CD14-positive monocyte (primary cell): ENCODE data around the gene ADAM22. TPM values are rescaled to one million over a fixed set of nuclear protein-coding genes. Genes with fewer than 3 reads are reported as not detected.

Source experiments
- DNase-seq, 3 donors: peaks; one replicate each; pipeline ENCODE4 v3.0.0-alpha.2; 2011 to 2022
- H2AFZ ChIP-seq: 2 replicates; pipeline ENCODE4 v1.6.0; 2012; ENCODE audit warnings: mild to moderate bottlenecking, low read depth, low read length, inconsistent platforms; ENCODE audit not compliant: insufficient read depth, poor library complexity, severe bottlenecking
- H3K27ac ChIP-seq, 2 donors: 1 replicate in 1 of 2; 2 replicates in 1 of 2; pipeline ENCODE4 v1.5.1; 2012 to 2013; ENCODE audit warnings: low read length in 2 of 2, control low read depth in 1 of 2, inconsistent platforms in 1 of 2, low read depth in 1 of 2, mild to moderate bottlenecking in 1 of 2
- H3K27me3 ChIP-seq, 2 donors: one replicate each; pipeline versions ENCODE4 v1.6.0 to v1.6.1; 2011 to 2013; ENCODE audit warnings: low read length in 2 of 2; ENCODE audit not compliant: control insufficient read depth in 2 of 2, insufficient read depth in 2 of 2
- H3K36me3 ChIP-seq, 2 donors: replicated peaks in 1 of 2; 1 replicate in 1 of 2; 2 replicates in 1 of 2; pipeline versions ENCODE4 v1.5.1 to v1.6.1; 2012 to 2013; ENCODE audit warnings: low read length in 2 of 2, control low read depth in 1 of 2, inconsistent platforms in 1 of 2, mild to moderate bottlenecking in 1 of 2; ENCODE audit not compliant: insufficient read depth in 2 of 2, control insufficient read depth in 1 of 2
- H3K4me1 ChIP-seq, 2 donors: 1 replicate in 1 of 2; 2 replicates in 1 of 2; pipeline versions ENCODE4 v1.5.1 to v1.6.1; 2012 to 2013; ENCODE audit warnings: low read length in 2 of 2, control low read depth in 1 of 2, inconsistent platforms in 1 of 2, mild to moderate bottlenecking in 1 of 2, moderate library complexity in 1 of 2; ENCODE audit not compliant: insufficient read depth in 2 of 2, control insufficient read depth in 1 of 2
- H3K4me2 ChIP-seq: replicated peaks from 2 replicates; pipeline ENCODE3; 2012; ENCODE audit warnings: low read length, moderate library complexity, mild to moderate bottlenecking; ENCODE audit not compliant: poor library complexity, severe bottlenecking; ENCODE audit errors: extremely low read depth
- H3K4me3 ChIP-seq, 3 experiments: fragments of 200-600 bp in 1 of 3; sonication (generic) in 1 of 3; replicated peaks in 1 of 3; 1 replicate in 2 of 3; 2 replicates in 1 of 3; pipeline ENCODE4 v1.5.1; 2011 to 2013; ENCODE audit warnings: low read length in 3 of 3, mild to moderate bottlenecking in 3 of 3, control low read depth in 2 of 3, low read depth in 2 of 3, inconsistent platforms in 1 of 3, moderate library complexity in 1 of 3
- H3K79me2 ChIP-seq: 2 replicates; pipeline ENCODE4 v1.6.0; 2012; ENCODE audit warnings: mild to moderate bottlenecking, control low read depth, inconsistent platforms, low read length, moderate library complexity; ENCODE audit not compliant: insufficient read depth
- H3K9ac ChIP-seq: 2 replicates; pipeline ENCODE4 v1.6.0; 2017; ENCODE audit warnings: low read length, mild to moderate bottlenecking; ENCODE audit not compliant: insufficient read depth, poor library complexity, severe bottlenecking
- H3K9me3 ChIP-seq, 2 donors: replicated peaks in 1 of 2; 1 replicate in 1 of 2; 2 replicates in 1 of 2; pipeline versions ENCODE4 v1.5.1 to v1.6.1; 2012 to 2013; ENCODE audit warnings: low read length in 2 of 2, control low read depth in 1 of 2; ENCODE audit not compliant: control insufficient read depth in 1 of 2, insufficient read depth in 1 of 2
- H4K20me1 ChIP-seq: 2 replicates; pipeline ENCODE4 v1.6.0; 2012; ENCODE audit warnings: mild to moderate bottlenecking, low read length, control low read depth, moderate library complexity; ENCODE audit not compliant: insufficient read depth
- H3K27ac Mint-ChIP-seq, 7 donors: one replicate each; pipeline ENCODE4 v1.8.0; 2020; ENCODE audit warnings: mild to moderate bottlenecking in 7 of 7, mixed read lengths in 7 of 7, moderate library complexity in 6 of 7, inconsistent platforms in 2 of 7
- H3K27me3 Mint-ChIP-seq, 3 donors: one replicate each; pipeline ENCODE4 v1.8.0; 2021 to 2022; ENCODE audit warnings: low read depth in 3 of 3, mild to moderate bottlenecking in 3 of 3, mixed read lengths in 3 of 3, moderate library complexity in 3 of 3, inconsistent platforms in 1 of 3
- H3K36me3 Mint-ChIP-seq, 2 donors: one replicate each; pipeline ENCODE4 v1.8.0; 2020; ENCODE audit warnings: mixed read lengths in 2 of 2, inconsistent platforms in 1 of 2, mild to moderate bottlenecking in 1 of 2
- H3K4me1 Mint-ChIP-seq: one replicate; pipeline ENCODE4 v1.8.0; 2020; ENCODE audit warnings: mild to moderate bottlenecking, mixed read lengths
- H3K4me3 Mint-ChIP-seq, 2 donors: one replicate each; pipeline ENCODE4 v1.8.0; 2020; ENCODE audit warnings: mild to moderate bottlenecking in 2 of 2, mixed read lengths in 2 of 2, moderate library complexity in 1 of 2
- H3K9me3 Mint-ChIP-seq, 7 donors: one replicate each; pipeline ENCODE4 v1.8.0; 2020 to 2022; ENCODE audit warnings: mixed read lengths in 7 of 7, mild to moderate bottlenecking in 6 of 7, moderate library complexity in 6 of 7, inconsistent platforms in 2 of 7
- CTCF ChIP-seq: fragments of 200-600 bp; IDR thresholded peaks from one replicate; pipeline ENCODE4 v1.8.0; 2022; ENCODE audit warnings: antibody characterized with exemption, mild to moderate bottlenecking
- WGBS: methylation state at CpG from one replicate; pipeline ENCODE4 v1.1.5; 2013; ENCODE audit warnings: missing lambda C conversion rate; ENCODE audit not compliant: insufficient coverage; 5-methylcytosine and 5-hydroxymethylcytosine counted together
- intact Hi-C, 2 donors: fragments of 100-400 bp; cut with micrococcal nuclease; formaldehyde crosslinking; loops; one replicate each; pipeline versions ENCODE4 v1.15.0 to v1.15.1; 2023
- polyA plus RNA-seq, 3 donors: library from polyadenylated mRNA; depleted of rRNA in 1 of 3; unstranded in 2 of 3; stranded (reverse) in 1 of 3; fragments of 300-500 nt in 2 of 3; fragments of >200 nt in 1 of 3; fragmentation: Illumina TruSeq in 2 of 3; gene quantifications; 1 replicate in 2 of 3; 2 replicates in 1 of 3; pipeline ENCODE4 v1.2.3, GENCODE V29; 2012 to 2021

The ADAM22 gene
- polyA plus RNA-seq, 3 donors: 0.01 to 0.17 TPM; not detected in 1

GRCh38 chr7:88072715-88073055 lies 138.6 kb downstream of the ADAM22 start:
- intact Hi-C loops: no loop called here
- Mint-ChIP-seq H3K4me3 (no peak overlapping the region), H3K27ac (no peak overlapping the region), H3K27me3 (peaks cover 0 to 2% (median 0%) of the 10 kb centered on the region in 3 donors), H3K36me3 (no peaks in the 10 kb centered on the region), H3K9me3 (peaks cover 0 to 9% (median 5%) of the 10 kb centered on the region in 7 donors), H3K4me1 (no peaks in the 10 kb centered on the region)
- H3K4me3 ChIP-seq: no peak overlapping the region
- no peak overlapping the region for H3K27ac ChIP-seq
- no peaks in the 10 kb centered on the region for H4K20me1 ChIP-seq
- no peaks in the 10 kb centered on the region for H3K4me1 ChIP-seq
- H3K4me2 ChIP-seq: no peak overlapping the region
- no peaks in the 10 kb centered on the region for H3K79me2 ChIP-seq
- no peaks in the 10 kb centered on the region for H3K27me3 ChIP-seq
- H2AFZ ChIP-seq: no peak overlapping the region
- H3K9me3 ChIP-seq: peaks cover 0 to under 1% of the 10 kb centered on the region in 2 donors
- TF ChIP-seq CTCF: no peak
- no peaks in the 10 kb centered on the region for H3K36me3 ChIP-seq
- DNase-seq: no peak
- no CpG with 5 or more reads among the region's 1 CpG for WGBS
- H3K9ac ChIP-seq: no peak overlapping the region

GRCh38 chr7:88073626-88074025 lies 139.6 kb downstream of the ADAM22 start:
- Mint-ChIP-seq H3K36me3 (no peaks in the 10 kb centered on the region), H3K4me3 (no peak overlapping the region), H3K4me1 (no peaks in the 10 kb centered on the region), H3K27me3 (peaks cover 0 to 2% (median 0%) of the 10 kb centered on the region in 3 donors), H3K27ac (no peak overlapping the region), H3K9me3 (peaks cover 3 to 17% (median 8%) of the 10 kb centered on the region in 7 donors)
- Histone ChIP-seq H4K20me1 (no peaks in the 10 kb centered on the region), H3K36me3 (no peaks in the 10 kb centered on the region), H3K4me2 (no peak overlapping the region), H3K27me3 (no peaks in the 10 kb centered on the region), H2AFZ (no peak overlapping the region), H3K4me1 (no peaks in the 10 kb centered on the region), H3K4me3 (no peak overlapping the region), H3K79me2 (no peaks in the 10 kb centered on the region), H3K9ac (no peak overlapping the region), H3K27ac (no peak overlapping the region), H3K9me3 (peaks cover 0 to 6% of the 10 kb centered on the region in 2 donors)
- 100% methylated on average over 1 of the region's 1 CpG for WGBS
- intact Hi-C loops: no loop called here
- no peak for DNase-seq
- TF ChIP-seq CTCF: no peak
